B cell (primary cell): ENCODE measurements around the gene MLLT10.

Experiments
- CTCF ChIP-seq: fragments of 200-600 bp; IDR thresholded peaks from one replicate; pipeline ENCODE4 v1.8.0; 2022; ENCODE audit warnings: antibody characterized with exemption, mild to moderate bottlenecking
- EZH2 ChIP-seq: IDR thresholded peaks from 2 replicates; pipeline ENCODE4 v1.6.1; 2012; ENCODE audit warnings: borderline replicate concordance, low read depth, mild to moderate bottlenecking, moderate library complexity, low read length; ENCODE audit not compliant: insufficient read depth, poor library complexity, severe bottlenecking

- no peak for TF ChIP-seq CTCF
- peak; percentile 78 for TF ChIP-seq EZH2
Measured at GRCh38 chr10:21516242-21517131, 17.5 kb upstream of the MLLT10 start.
